SH-SY5Y (cell line): ENCODE data around the gene CREB3L1.

Source experiments
- GATA2 ChIP-seq: IDR thresholded peaks from 2 replicates; pipeline ENCODE4 v1.6.1; 2011; ENCODE audit warnings: mild to moderate bottlenecking, low read depth, low read length
- GATA3 ChIP-seq: IDR thresholded peaks from 2 replicates; pipeline ENCODE4 v1.6.1; 2011; ENCODE audit warnings: low read depth, mild to moderate bottlenecking, low read length, moderate library complexity

Gene CREB3L1

GRCh38 chr11:46339816-46340215, 62.4 kb downstream of the CREB3L1 start:
- TF ChIP-seq GATA2 (no peak), GATA3 (no peak)

GRCh38 chr11:46341454-46341853, 64.0 kb downstream of the CREB3L1 start:
- TF ChIP-seq GATA3 (no peak), GATA2 (no peak)

- TF ChIP-seq GATA3 (no peak), GATA2 (no peak)
These were observed 64.8 kb downstream of the CREB3L1 start for GRCh38 chr11:46342239-46342638.

- TF ChIP-seq GATA2 (no peak), GATA3 (no peak)
These were observed 66.1 kb downstream of the CREB3L1 start for GRCh38 chr11:46343520-46343919.

- no peak for TF ChIP-seq GATA2
- TF ChIP-seq GATA3 = no peak
These were observed 67.7 kb downstream of the CREB3L1 start for GRCh38 chr11:46345131-46345597.

GRCh38 chr11:46345881-46346484, 68.5 kb downstream of the CREB3L1 start:
- TF ChIP-seq GATA3 = no peak
- no peak for TF ChIP-seq GATA2

GRCh38 chr11:46346886-46347636, 69.6 kb downstream of the CREB3L1 start, which contains the start of gene DGKZ:
DGKZ (plus strand) TSS chr11:46347463; CDS start chr11:46347660, 197 bp downstream.
- no peak for TF ChIP-seq GATA2
- no peak for TF ChIP-seq GATA3

- TF ChIP-seq GATA3 (no peak), GATA2 (no peak)
These were observed 70.3 kb downstream of the CREB3L1 start for GRCh38 chr11:46347637-46348311.

- no peak for TF ChIP-seq GATA2
- no peak for TF ChIP-seq GATA3
These were observed 71.3 kb downstream of the CREB3L1 start for GRCh38 chr11:46348566-46349401.

- TF ChIP-seq GATA3 = no peak
- TF ChIP-seq GATA2 = no peak
These were observed 73.2 kb downstream of the CREB3L1 start for GRCh38 chr11:46350695-46351094.

- TF ChIP-seq GATA2 (no peak), GATA3 (no peak)
These were observed 73.7 kb downstream of the CREB3L1 start for GRCh38 chr11:46351148-46351547.

- TF ChIP-seq GATA3 = no peak
- TF ChIP-seq GATA2 = no peak
These were observed 74.1 kb downstream of the CREB3L1 start for GRCh38 chr11:46351606-46352005.

- TF ChIP-seq GATA3 = no peak
- TF ChIP-seq GATA2 = no peak
These were observed 74.8 kb downstream of the CREB3L1 start for GRCh38 chr11:46352063-46352841.
